T-helper 2 cell (primary cell): ENCODE measurements around the gene NTM.
A peak's percentile ranks its signal among the peaks of the same experiment; 100 is the strongest.

ENCODE experiments used
- DNase-seq, 5 experiments: peaks; one replicate each; pipeline versions ENCODE4 v3.0.0 to v3.0.0-alpha.2; 2012 to 2022

The NTM gene

DNA sequence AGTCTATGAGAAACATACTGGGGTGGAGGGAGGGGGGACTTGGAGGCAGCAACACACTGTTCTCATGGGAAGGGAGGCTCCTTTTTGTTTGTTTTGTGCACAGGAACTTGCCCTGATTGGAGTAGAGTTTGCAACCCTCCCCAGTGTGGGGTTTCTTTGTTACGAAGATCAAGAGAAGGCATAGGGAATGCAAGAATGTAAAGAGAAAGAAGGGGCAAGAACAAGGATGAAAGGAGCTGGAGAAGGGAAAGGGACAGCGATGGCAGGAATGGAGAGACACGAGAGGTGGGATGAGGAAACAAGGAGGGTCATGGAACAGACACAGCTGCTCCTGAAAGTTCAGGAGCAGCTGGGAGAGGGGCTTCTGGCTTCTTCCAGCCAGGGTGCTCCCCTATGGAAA lies 611.7 kb downstream of the NTM start:
- DNase-seq, result no peak

DNA sequence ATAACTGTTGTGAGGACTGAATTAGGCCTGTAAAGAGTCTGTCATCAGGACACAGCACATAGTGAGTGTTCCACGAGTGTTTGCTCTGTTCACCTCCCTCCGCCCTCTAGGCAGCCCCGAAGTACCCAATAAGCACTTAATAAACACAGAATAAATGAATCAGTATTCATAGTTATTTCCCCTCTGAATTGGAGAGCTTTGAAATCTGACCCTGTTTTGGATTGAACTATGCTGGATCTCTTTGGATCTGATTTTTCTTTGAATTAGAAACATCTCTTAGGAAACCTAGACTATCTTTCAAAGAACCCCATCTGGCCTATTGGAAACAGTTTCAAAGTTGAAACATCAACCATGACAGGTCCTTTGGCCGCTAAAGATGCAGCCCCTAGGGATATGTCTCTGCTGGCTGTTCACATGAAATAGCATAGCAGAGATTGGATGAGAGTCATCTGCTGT lies 615.5 kb downstream of the NTM start:
- no peak for DNase-seq

DNA sequence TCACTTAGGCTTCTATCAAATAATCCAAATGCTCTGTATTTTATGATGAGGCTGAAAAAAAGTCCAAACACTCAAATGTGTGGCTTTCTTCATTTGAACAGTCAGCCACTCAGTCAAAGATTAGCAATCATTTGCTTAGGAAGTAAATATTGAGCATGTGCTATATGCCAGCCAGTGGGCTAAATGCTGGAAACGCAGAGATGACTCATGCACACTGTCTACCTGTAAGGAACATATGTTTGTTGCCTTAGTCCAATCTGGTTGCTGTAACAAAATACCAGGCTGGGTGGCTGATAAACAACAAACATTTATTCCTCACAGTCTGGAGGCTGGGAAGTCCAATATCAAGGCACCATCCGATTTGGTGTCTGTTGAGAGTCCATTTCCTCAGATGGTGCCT lies 617.3 kb downstream of the NTM start:
- DNase-seq, result no peak

DNA sequence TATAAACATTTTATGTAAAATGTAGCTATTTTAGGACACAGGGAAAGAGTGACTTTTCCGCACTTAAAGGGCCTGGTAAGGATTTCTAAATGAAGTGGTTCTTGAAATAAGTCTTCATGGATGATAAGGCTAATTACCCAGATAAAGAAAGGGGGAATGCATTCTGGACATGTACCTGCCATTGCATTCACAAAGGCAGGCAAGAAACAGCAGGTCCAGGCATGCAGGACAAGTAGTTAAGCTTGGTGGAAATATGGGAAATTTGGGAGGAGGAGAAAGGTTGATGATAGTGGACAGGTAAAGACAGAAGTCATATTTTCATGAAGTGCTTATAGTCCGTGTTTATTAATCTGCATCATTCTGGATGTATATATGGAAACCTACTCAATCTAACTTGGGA lies 621.2 kb downstream of the NTM start:
- DNase-seq, result no peak

DNA sequence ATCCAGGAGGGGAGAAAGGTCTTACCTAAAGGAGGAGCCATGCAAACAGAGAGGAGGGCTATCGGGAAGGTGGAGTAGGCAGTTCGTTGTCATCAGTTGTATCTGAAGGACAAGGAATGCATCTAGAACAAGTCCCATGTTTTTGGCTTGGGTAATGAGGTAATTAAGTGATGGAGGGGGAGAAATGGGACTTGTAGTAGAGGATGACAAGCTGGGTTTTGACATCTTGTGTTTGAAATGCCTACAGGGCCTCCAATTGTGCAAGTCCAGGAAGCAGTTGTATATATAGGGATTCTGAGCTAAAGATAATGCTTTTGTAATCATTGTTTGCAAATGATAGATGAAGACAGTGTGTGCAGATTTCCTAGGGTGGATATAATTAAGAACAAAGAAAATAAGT lies 622.8 kb downstream of the NTM start:
- DNase-seq, result no peak

DNA sequence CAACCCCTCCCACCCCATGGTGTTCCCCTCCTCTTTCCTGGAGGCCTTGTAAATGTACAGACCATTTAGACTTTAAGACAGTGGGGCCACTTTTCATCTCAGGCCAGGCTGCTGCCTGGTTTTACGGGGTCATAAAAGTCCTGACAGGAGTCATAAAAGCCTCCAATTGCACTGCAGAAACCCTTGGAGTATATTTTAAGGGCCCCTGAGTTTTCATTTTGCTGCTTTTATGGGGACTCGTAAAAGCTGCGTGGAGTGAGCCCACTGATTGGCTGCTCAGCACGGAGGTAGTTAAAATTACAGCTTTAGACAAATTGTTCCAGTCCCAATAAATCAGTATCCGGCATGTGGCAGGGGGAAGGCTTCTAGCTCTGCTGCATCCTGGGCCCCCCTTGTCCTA lies 627.6 kb downstream of the NTM start:
- DNase-seq, result no peak

DNA sequence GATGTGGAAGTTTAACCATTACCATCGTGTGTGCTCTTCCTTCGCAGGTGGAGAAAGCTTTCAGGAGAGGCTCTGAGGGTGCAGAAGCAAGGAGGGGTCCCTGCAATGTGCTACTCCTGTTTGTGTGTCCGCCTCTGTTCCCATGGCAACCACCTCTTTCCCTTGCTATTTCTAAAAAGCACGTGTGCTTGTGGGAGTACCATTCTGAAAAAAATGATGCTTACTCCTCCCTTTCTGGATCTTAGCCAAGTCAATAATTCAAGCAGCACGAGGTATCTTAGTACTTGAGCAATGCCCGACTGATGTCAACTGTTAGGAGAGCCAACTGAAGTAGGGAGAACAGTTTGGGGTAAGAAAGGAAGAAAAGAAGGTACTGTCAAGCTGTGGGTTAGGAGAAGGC lies 628.7 kb downstream of the NTM start:
- DNase-seq, result no peak

DNA sequence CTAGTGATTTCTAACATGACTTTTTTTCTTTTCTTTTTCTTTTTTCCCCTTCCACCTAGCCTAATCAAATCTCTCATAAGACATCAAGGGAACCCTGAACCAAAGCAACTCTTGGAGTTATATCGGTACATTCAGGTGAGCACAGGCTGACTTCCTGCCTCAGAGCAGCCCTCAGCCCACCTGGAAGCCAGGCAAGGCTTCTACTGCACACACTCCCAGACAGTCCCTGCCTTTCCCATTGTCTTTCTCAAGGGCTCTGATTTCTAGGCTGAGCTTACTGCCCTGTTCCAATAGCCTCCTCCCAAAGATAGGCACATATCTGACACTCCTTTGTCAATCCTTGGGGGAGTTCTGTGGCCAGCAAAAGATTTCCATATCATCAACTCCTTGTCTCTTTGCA lies 629.5 kb downstream of the NTM start:
- DNase-seq, result no peak

DNA sequence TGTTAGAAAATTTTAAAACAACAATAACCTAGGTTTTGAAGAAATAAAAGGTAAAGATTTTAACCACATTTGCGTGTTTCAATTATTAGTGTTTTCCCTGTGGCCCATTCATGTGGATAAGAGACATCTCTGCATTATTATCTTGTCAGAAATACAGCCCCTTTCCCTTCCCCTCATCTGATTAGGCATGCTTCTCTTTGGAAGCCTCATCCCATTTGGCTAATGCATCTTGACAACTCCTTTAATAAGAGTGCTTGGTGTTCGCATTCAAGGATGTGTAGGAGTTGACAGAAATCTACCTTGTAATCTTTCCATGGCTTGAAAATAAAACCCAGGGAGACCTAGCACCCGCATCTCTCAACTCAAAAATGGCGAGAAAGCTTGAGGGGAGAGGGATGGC lies 635.5 kb downstream of the NTM start:
- DNase-seq, result no peak

DNA sequence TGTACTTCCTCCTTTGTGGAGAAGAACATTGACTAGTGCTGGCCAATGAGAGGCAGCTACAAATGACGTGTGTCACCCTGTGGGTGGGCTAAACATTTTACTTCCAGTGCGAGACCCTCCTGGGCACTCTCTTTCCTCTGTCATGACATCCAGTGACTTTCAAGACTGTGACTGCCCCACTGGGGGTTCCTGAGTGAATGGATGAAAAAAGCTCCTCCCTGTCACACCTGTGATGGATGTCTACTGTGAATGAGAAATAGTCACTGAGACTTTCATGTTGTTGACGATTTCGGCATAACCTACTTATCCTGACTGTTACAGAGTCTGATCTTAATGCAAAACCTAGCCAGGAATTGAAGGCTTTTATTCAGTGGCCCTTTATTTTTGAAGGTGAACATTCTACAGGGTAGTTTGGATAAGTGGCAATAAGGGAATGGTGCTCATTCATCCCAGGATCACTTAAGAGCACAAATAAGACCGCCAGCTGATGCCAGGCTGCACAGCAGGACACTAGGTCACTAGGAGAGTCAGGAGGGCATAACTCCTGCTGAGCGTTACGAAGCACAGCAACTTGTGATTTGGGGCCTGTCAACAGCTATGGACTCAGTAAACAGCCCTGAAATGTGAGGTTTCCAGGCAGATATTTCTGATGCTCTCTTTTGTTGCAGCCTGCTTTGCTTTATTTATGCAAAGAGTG lies 636.6 kb downstream of the NTM start:
- no peak for DNase-seq

DNA sequence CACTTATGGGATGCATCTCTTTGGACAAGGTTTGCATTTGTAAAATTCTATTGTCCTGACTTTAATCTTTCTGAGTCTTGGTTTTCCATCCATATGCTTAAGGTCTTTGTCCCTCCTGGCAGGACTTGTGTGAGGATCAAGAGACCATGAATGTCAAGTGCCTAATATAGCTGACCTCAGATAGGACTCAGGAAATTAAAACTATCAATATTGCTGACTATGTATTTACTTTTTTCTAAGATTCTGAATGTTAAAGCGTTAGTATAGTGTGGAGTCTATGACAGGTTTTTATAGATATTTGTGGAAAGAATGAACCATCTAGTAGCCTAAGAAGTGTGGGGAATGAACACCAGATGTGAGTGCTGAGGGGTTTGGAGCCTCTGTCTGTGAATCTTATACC lies 637.8 kb downstream of the NTM start:
- DNase-seq, result no peak

DNA sequence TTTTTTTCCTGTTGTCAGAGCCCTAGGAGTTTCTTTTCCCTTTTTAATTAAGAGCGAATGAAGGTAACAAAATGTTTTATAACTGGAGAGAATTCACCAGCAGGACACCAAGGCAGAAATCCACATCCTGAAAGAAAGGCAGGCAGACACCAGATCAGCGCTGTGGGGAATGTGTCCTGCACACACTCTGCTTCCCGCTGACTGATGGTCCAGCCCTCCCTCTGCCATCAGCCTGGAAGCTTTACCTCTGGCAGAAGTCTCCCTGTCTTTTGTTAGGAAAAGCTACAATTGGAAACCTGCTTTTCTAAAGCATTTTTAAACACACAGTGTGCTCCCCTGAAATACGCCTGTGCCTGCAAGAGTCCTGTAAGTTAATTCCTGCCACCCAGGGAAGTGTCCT lies 638.5 kb downstream of the NTM start:
- DNase-seq, result no peak

DNA sequence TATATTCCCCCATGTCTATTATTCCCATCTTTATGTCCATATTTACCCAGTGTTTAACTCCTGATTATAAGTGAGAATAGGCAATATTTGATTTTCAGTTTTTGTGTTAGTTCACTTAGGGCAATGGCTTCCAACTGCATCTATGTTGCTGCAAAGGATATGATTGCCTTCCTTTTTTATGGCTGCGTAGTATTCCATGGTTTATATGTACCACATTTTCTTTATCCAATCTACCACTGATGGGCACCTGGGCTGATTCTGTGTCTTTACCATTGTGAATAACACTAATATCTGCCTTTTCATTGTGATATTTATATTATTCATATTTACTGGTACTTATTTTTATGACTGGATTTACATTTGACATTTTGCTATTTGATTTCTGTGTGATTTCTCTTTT lies 649.6 kb downstream of the NTM start:
- DNase-seq, result no peak

DNA sequence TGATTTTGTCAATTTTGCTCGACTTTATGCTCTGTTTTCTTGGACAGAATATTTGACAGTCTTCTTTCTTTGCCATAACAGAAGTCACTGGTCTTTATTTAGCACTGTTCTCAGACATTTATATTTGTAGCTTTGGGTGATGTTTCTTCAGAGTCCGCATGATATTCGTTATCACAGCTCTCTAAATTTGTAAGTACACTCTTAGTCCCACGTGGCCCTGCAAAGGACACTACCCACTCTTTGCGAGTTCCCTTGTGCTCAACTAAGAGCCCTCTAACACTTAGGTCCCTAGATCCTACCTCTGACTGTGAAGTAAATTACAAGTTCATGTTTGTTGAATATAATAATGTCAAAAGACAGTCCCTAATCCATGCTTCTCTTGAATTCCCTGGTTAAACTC lies 651.9 kb downstream of the NTM start:
- DNase-seq, result no peak

DNA sequence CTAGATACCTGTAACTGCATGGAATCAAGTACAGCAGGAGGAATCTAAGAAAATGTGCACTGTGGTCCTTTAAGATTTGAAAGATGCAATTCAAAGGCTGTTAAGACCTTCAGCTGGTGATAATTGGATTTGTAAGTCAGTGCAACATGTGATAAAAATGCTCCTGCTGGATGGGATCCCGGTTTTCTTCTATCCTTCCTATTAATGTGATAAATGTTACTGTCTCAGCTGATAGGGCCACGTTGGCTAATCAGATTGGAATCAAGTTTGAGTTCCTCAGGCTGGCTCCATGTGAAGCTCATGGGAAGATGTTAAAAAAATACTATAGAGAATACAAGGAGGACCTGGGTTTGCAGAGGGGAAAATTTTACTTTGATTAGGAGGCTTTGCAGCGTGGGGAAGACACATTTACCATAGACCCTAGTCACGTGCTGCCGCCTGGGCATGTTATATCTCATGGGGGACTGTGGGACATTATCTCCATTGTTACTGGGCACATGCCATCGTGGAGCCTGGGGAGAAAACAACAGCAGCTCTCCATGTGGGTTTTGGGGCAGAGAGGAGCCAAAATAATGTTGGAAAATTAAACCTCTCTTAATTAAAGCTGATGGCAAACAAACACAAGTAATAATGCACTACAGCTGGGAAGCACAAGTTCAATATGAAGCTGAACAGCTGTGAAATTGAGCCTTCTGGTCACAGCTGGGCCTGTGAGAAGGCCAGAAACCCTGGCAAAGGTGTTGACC lies 652.5 kb downstream of the NTM start:
- DNase-seq, result no peak

DNA sequence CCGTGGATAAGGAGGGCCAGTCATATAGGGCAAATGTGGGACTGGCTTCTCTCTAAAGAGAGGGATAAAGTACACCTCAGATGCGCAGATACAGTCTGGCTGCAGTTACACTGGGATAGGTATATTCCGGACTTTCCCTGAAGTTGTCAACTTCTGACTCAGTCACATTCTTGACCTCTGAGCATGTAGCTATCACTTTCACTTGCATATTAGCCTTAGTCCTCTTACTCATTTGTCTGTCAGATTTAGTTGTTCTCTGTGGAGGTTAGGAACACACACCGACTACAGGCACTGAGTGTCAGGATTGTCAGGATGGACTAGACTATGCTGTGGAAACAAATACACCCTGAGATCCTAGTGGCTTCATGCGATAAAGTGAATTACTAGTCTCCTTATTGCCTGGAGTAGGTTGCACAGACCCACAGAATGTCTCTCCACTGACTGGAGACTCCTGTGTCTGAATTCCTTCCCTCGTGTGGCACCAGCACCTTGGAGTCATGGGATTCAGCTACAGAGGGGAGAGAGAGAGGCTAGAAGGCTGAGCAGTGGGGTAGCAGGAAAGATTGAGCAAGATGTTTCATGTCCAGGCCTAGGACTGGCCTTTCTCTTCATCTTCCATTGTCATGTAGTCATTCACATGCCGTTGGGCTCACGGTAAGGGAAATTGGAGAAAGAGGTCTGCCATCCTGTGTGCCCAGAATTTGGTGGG lies 654.3 kb downstream of the NTM start:
- DNase-seq, result no peak

DNA sequence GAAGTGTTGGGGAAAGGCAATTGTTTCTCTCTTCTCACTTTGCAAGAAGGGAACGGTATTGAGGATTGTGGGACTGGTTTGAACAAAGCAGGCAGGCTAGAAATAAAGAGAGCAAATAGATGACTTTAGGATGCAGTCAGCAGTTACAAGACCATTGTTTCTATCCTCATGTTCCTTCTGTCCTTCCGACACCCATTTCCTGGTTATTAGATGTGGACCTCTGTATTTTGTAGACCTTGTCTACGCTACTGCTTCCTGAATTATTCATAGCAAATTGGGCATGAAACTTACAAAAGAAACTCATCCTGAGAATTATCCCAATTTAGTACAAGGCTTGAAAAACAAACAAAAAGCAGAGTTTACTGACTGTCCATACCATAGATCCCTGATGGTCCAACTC lies 656.3 kb downstream of the NTM start:
- DNase-seq, result no peak

DNA sequence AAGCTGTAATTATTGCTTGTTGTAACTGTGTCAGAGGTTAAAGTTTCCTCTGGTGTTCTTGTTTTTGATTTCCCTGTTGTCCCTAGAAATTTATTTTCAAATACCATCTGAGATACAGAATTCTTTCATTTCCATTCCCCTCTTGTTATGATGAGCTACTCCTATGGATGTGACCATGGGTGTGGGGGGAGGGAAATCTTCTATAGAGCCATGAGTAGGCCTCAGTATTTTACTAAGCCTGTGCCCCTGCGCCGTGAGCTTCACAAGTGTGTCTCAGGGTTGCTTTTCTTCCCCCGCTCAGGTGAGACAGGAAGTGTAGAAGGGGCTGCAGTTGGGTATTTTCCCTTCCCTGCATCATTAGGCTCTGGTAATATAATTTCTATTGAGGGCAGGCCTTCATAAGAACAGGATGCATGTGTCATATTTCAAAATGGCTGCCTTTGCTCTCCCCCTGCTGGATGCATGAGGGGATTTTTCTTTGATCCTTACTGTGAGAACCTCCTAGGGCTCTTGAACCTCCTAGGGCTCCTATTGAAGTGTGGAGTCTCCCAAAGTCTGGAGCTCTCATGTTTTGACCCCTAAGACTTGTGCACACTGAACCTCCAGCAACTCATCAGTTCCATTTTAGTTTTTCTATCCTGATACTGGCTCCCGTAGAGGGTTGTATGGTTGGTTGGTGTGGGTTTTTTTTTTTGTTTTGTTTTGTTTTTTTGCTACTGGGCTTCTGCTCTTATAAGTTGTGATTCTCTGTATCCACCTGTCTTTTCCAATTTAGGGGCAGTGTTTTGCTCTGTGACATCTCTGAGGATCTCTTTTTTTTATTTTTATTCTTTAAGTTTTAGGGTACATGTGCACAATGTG lies 658.2 kb downstream of the NTM start:
- DNase-seq, result peak in 1 of 5 experiments; percentile 22

DNA sequence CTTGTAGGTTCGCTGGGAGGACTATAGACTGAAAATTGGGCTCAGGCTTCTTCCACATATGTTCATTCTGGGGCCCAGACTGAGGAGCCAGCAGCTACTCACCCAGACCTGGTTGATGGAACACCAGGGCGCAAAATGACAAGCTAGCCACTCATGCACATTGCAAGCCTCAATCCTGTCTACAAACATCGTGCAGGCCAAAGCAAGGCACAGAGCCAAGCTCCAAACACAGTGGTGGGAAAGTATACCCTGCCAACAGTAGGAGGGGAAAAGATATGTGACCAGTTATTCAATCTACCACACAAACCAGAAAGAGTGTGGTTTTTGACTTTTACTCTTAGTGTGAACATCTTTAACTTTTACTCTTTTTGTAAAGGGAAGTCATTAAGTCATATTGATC lies 660.5 kb downstream of the NTM start:
- no peak for DNase-seq

DNA sequence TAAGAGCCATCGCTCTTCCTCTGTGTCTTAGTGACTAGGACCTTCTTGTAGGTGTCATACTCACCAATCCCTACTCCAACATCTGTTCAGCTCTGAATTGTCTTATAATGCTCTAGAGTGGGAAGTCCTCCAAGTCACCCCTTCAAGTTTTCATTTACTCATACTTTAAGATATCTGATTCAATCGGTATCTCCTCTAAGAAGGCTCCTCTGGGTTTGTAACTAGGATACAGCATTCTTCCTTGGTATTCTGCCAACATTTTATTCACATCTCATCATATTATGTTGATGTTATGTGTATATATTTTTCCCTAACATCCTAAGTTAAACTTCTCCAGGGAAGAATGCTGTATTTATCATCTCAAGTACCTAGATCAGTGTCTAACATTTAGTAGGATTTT lies 662.1 kb downstream of the NTM start:
- no peak for DNase-seq

DNA sequence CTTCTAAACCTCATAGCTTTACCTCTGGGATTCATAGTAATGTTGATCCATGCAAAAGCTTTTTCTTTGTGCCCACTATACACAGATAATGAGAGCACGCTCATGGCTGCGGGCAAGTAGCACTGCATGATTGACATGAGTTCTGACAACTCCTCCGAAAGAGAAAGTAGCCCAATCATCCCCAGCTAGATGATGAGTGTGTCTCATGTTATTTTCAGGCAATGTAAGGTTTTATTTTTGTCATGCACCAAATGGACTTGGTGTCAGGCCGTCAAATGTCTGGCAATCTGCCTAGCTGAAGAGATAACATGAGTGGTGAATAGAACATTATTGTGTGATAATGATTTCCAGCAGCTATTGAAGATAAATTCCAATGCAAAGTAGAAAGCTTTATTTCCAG lies 662.6 kb downstream of the NTM start:
- no peak for DNase-seq

DNA sequence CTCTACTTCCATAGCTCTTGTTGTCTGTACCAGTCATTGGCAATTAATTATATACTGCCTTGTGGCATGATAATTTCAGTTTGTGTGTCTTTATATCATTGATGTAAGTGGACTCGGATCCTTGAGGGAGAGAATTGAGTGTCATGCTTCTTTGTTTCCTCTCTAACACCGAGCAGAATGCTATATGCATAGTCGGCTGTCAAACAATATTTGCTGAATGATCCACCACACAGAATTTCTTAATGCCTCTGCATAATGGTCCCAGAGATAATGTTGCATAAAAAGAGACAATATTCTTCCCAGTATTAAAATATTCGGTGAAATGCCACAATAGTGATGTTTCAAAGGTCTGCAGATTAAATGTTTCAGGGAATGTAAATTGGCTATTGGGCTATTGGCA lies 664.8 kb downstream of the NTM start:
- no peak for DNase-seq

DNA sequence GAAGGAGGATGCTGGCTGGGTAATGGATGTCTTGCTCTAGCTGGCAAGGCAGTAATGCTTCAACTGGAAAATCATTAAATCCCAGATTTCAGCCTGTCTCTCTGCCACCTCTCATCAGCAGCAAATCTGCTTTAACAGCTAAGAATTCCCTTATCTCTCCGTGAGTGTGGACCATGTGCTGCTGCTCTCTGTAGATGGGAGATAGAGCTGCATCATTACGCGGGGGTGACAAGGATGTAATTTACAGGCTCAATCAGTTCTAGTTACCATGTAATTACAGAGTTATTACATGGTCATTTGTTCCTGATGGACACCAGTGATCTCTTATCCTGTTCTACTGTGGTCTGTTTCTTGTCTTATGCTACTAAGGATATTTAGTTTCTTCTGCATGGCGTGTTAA lies 665.4 kb downstream of the NTM start:
- DNase-seq, result no peak
